ENCODE data around the gene KBTBD3.
"Not testable (repeated sequence)": the region's sequence is repeated elsewhere in the genome, so short reads cannot be mapped to it uniquely, and the experiment has no call there.

KBTBD3 gene

GRCh38 chr11:106061954-106062949 lies 14.9 kb downstream of the KBTBD3 start:
- DNase-seq (ENCODE audit: low spot score): no peak

DNA sequence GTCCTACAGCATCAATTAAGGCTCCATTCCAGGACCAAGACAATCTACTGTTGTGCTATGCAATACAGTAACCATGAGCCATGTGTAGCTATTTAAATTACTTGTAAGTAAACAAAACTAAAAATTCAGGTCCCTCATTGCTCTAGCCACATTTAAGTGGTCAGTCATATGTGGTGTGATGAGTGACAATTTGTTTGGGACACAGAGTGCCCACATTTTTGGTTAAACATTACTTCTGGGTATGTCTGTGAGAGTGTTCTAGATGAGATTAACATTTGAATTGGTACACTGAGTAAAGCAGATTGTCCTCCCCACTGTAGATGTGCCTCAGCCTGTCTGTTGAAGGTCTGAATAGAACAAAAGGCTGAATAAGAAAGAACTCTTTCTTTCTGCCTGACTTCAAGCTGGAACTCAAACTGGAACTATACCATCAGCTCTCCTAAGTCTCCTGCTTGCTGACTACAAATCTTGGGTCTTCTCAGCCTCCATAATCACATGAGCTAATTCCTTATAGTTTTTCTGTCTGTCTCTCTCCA lies 15.8 kb downstream of the KBTBD3 start:
- DNase-seq (ENCODE audit: low spot score): no peak

GRCh38 chr11:106059617-106060016 lies 17.5 kb downstream of the KBTBD3 start:
- no peak for DNase-seq (ENCODE audit: low spot score)

- DNase-seq (ENCODE audit: low spot score): not testable (repeated sequence)
These were observed 18.8 kb downstream of the KBTBD3 start for GRCh38 chr11:106058377-106058776.

GRCh38 chr11:106051103-106051502 lies 26.0 kb downstream of the KBTBD3 start:
- no peak for DNase-seq (ENCODE audit: low spot score)

DNA sequence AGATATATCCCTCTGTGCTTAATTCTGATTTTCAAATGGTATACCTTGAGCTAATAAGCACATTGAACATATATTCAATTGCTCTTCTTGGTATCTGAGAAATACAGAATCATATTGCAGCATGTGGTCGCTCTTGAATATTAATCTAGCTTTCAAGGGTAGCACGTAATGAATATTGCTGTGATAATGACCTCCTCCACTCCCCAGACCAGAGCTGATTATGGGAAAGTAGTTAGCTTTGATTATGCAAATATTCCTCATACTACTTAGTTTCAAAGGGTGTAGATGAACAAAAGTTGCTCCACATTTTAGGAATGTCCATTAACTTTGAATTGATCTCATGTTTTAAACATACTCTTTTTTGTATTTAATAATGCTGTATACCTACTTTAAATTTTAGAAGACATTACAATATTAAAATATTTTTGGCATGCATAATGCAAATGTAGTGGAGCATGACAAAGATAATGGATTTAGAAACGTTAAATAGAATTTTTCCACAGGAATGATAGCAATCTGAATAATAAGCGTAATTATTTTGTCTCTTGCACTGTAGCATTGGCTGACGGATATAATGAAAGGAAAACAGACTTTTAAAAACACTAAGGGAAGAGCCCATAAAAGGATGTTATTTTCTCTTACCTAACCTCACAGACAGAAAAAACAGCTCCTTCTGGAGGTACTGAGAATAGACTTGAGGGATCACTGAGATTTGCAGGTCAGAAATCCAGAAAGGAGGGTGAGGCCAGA lies 27.2 kb downstream of the KBTBD3 start:
- no peak for DNase-seq (ENCODE audit: low spot score)

DNA sequence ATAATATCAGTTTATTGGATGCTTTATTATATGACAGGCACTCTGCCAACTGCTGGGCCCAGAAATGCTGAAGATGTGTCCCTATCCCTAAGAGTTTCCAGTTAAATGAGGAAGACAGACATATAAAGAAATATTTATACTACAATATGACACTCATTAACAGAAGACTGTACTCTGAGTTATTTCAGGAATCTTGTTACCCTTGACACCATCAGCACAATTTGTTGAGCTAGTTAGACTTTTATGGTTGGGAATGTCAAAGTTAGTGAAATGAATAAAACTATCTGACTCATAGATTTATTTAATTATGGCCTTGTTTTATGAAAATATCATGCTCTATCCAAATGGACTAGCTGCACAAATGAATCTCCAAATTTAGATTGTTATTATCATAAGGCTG lies 29.5 kb downstream of the KBTBD3 start:
- DNase-seq (ENCODE audit: low spot score): no peak

DNA sequence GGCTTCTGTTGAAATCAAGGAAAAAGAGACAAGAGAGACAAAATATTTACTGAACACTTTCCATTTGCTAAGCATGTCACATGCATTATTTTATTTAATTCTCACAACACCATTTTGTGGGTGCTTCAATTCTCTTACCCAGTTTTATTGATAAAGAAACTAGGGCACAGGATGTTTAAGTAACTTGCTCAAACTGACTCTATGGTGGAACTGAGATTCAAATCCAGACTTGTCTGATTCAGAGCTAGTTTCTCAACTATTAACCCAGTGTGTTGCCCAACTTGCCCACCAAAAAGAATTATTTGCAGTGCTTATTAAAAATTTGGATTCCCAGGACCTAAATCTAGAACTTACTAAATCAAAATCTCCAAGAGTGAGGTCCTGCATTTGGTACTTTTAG lies 33.6 kb downstream of the KBTBD3 start:
- no peak for DNase-seq (ENCODE audit: low spot score)

DNA sequence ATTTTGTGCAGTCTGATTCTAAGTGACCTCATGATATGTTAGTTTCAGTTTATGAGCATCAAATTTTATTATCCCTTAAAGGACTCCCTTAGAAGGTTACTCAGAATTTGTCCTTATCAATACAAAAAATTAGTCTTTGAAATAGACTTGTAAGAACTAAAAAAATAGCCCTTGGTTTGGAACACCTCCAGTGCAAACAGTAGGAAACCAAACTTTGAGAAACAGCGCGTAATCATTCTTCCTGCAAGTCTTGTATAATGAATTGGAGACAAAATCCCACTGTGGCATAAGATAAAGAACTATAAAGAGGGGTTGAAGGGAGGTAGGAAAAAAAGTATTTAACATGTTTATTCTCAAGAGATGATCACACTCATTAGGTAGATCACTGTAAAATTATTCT lies 44.3 kb downstream of the KBTBD3 start:
- DNase-seq (ENCODE audit: low spot score): no peak

- DNase-seq (ENCODE audit: low spot score): no peak
These were observed 45.2 kb downstream of the KBTBD3 start for GRCh38 chr11:106031936-106032335.

DNA sequence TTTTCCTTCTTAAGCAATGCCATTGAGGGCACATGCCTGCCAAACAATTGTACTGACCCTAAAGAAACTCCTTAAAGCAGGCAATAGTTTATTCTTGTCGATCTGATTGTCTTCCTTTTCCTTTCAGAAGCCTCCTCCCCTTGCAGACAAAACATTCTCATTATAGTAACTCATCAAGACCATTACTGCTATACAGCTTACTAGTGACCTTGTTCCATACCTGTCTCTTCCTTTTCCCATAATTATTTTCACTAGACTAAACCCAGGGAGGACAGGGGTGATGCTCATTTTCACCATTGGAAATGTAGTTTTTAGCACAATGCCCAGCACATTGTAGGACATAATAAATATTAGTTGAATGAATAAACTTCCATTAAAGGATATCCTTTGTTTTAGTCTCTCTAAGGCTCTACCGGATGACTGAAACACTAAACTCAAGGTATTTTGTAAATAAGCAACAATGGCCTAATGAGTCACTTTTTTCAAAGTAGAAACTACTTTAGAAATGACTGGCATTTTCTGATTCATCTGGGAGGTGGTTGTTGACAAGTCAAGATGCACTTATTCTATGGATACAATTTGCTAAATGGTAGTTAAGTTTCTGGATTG lies 45.8 kb downstream of the KBTBD3 start:
- no peak for DNase-seq (ENCODE audit: low spot score)

DNA sequence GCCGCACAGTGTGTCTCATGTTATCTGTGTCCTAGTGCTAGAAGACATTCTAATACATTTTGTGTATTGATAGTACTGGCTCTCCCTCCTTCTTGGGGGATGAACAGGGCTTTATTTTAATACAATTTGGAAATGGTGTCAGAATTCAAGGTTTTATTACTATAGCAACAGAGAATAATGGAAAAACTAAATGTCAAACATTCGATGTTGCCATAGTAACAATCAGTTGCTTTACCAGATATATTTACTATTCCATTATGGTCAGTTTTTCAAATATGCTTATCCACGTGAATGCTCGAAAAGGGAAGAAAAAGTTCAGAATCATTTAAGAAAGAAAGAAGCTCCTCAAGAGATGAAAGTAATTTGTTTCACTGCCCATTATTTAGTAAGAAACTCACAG lies 46.5 kb downstream of the KBTBD3 start:
- no peak for DNase-seq (ENCODE audit: low spot score)

- DNase-seq (ENCODE audit: low spot score): no peak
These were observed 54.3 kb downstream of the KBTBD3 start for GRCh38 chr11:106022795-106023275.

GRCh38 chr11:106021967-106022794 lies 55.0 kb downstream of the KBTBD3 start, which contains the start of gene MSANTD4:
TSS of gene MSANTD4 (minus strand) at chr11:106022240. CDS start at chr11:106010917, 11,323 bp downstream.
- DNase-seq (ENCODE audit: low spot score): peak; percentile 99

DNA sequence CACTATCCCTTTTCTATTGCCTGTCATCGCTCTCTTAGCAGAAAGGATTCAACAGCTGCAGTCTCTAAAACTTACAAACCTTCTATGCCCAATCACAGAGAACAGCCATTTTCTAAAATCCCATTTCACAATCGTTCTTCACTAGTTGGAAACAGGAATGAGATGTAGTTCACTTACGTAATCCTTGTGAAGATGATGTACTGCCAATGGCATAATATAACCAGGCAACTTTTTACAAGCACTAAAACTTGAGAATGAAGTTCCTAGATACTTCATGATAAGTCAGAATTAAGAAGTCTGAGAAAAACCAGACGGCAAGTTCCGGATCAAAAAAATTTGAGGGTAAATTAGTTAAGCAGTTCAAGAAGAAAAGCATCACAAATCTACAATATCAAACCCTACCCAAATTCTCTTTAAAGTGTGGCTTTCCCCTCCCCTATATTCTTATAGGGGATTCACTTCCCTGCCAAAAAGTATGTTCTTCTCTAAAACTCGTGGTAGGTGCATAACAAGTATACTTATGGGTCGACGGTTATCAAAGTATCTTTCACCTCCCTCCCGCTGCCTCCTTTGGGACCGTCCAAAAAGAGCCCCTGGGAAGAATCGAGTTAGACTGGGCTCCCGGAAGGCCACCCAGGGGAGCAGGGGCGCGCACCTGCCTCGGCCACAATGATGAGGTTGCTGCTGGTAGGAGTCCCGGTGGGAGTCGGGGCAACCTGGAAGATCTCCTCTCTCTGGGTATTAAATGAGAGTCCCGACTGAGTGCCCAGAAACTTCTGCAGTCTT lies 55.8 kb downstream of the KBTBD3 start:
- DNase-seq (ENCODE audit: low spot score): peak; percentile 23

- no peak for DNase-seq (ENCODE audit: low spot score)
These were observed 60.1 kb downstream of the KBTBD3 start for GRCh38 chr11:106017093-106017492.

DNA sequence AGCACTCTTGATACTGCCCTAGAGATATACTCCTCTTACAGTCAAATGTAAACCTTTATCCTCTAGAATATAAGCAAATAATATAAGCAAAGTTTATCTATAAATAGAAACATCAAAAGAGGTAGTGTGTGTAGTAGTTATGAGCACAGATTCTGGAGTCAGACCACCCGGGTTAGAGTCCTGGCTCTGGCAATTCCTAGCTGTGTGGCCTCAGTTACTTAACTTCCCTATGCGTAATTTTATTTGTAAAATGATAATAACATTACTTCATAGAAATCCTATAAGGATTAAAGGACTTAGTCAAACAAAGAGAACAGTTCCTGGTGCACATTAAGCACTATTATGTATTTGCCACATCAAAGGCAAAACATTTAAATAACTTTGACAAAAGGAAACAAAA lies 62.1 kb downstream of the KBTBD3 start:
- DNase-seq (ENCODE audit: low spot score): no peak

GRCh38 chr11:106014620-106015019 lies 62.5 kb downstream of the KBTBD3 start:
- DNase-seq (ENCODE audit: low spot score): no peak

DNA sequence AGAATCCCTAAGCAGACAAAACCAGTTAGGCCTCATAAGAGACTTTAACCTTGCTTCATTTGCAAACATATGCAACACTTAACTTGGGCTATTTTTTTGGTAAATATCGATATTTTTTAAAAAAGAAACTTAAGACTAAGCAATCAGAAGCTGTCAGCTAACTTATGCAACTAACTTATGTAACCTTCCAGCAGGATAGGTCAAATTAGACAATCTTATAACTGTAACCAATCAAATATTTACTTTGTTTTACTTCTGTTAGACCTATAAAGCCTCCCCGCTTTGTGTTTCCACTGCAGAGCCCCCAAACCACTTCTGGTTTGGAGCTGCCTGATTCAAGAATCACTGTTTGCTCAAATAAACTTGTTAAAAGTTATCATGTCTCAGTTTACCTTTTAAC lies 63.1 kb downstream of the KBTBD3 start:
- DNase-seq (ENCODE audit: low spot score): no peak

DNA sequence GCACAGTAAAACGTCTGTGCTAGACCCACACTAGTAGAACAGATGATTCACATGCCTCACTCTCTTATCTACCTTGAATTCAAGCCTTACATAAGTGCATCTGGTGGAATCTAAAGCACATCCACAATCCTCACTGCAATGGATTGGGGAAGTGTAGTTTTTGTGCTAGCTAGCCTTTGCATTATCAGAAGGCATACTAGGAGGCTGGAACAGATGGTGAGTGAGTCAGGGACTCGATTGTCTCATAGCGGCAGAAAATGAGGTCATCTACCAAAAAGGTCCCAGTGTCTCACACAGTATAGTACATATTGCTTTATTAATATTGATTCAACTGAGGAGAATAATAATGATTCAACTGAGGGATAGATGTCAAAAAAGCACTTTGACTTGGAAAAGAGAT lies 64.4 kb downstream of the KBTBD3 start:
- DNase-seq (ENCODE audit: low spot score): no peak

All from NAMALWA (cell line).